ENCODE measurements around the gene LNPEP. TPM values are rescaled to one million over a fixed set of nuclear protein-coding genes. Genes with fewer than 3 reads are reported as not detected.

Gene LNPEP
- total and polyA plus RNA-seq, 4 donors = 4.6 to 78.9 (median 19.0) TPM

- TF ChIP-seq CTCF (IDR thresholded peaks at IDR 0.05; ENCODE audit: control extremely low read depth, extremely low read depth) = no peak
- ATAC-seq (ENCODE audit: insufficient read depth, low FRiP score) (no peak), DNase-seq (no peak)
- Histone ChIP-seq H3K4me1 (ENCODE audit: control insufficient read depth in 5 of 5, insufficient read depth in 5 of 5, low read length in 5 of 5) (peaks cover 3 to 21% (median 15%) of the 10 kb centered on the region in 5 donors), H3K36me3 (ENCODE audit: control insufficient read depth in 4 of 4, insufficient read depth in 4 of 4, low read length in 4 of 4) (peaks cover 0 to 4% (median 0%) of the 10 kb centered on the region in 4 donors), H3K27ac (ENCODE audit: low read depth in 1 of 2, low read length in 1 of 2) (no peak overlapping the region), H3K9ac (ENCODE audit: insufficient read depth in 1 of 2, low read length in 2 of 2) (no peak overlapping the region), H3K27me3 (ENCODE audit: control insufficient read depth in 3 of 3, insufficient read depth in 3 of 3, low read length in 2 of 3) (no peaks in the 10 kb centered on the region), H3K4me3 (no peak overlapping the region), H3K9me3 (ENCODE audit: control insufficient read depth in 4 of 4, insufficient read depth in 3 of 4, low read length in 3 of 4) (no peaks in the 10 kb centered on the region)
- WGBS, 2 donors = 23 to 67% methylated on average over 1 of the region's 1 CpG
Measured at GRCh38 chr5:96931605-96932004, 4.3 kb upstream of the LNPEP start.

GRCh38 chr5:96932026-96932425 lies 3.9 kb upstream of the LNPEP start:
- Histone ChIP-seq H3K9ac (ENCODE audit: insufficient read depth in 1 of 2, low read length in 2 of 2) (no peak overlapping the region), H3K4me3 (no peak overlapping the region), H3K27ac (ENCODE audit: low read depth in 1 of 2, low read length in 1 of 2) (no peak overlapping the region), H3K36me3 (ENCODE audit: control insufficient read depth in 4 of 4, insufficient read depth in 4 of 4, low read length in 4 of 4) (peaks cover 0 to 4% (median 0%) of the 10 kb centered on the region in 4 donors), H3K27me3 (ENCODE audit: control insufficient read depth in 3 of 3, insufficient read depth in 3 of 3, low read length in 2 of 3) (no peaks in the 10 kb centered on the region), H3K9me3 (ENCODE audit: control insufficient read depth in 4 of 4, insufficient read depth in 3 of 4, low read length in 3 of 4) (no peaks in the 10 kb centered on the region), H3K4me1 (ENCODE audit: control insufficient read depth in 5 of 5, insufficient read depth in 5 of 5, low read length in 5 of 5) (peaks cover 3 to 25% (median 17%) of the 10 kb centered on the region in 5 donors)
- WGBS, 2 donors = 84 to 88% methylated on average over 5 of the region's 5 CpGs
- no peak for DNase-seq
- no peak for ATAC-seq (ENCODE audit: insufficient read depth, low FRiP score)
- no peak for TF ChIP-seq CTCF (IDR thresholded peaks at IDR 0.05; ENCODE audit: control extremely low read depth, extremely low read depth)

GRCh38 chr5:96933764-96934707 lies 1.8 kb upstream of the LNPEP start:
- peaks cover 0 to 4% (median 0%) of the 10 kb centered on the region in 4 donors for H3K36me3 ChIP-seq (ENCODE audit: control insufficient read depth in 4 of 4, insufficient read depth in 4 of 4, low read length in 4 of 4)
- peak overlapping the region; percentile 78 for H3K4me3 ChIP-seq
- peaks cover 1 to 34% (median 21%) of the 10 kb centered on the region in 5 donors for H3K4me1 ChIP-seq (ENCODE audit: control insufficient read depth in 5 of 5, insufficient read depth in 5 of 5, low read length in 5 of 5)
- 11 to 13% methylated on average over 13 of the region's 13 CpGs for WGBS, 2 donors
- peak overlapping the region; percentile 73 to 90 for H3K9ac ChIP-seq (ENCODE audit: insufficient read depth in 1 of 2, low read length in 2 of 2)
- ATAC-seq (ENCODE audit: insufficient read depth, low FRiP score) = no peak
- H3K9me3 ChIP-seq (ENCODE audit: control insufficient read depth in 4 of 4, insufficient read depth in 3 of 4, low read length in 3 of 4) = no peaks in the 10 kb centered on the region
- H3K27ac ChIP-seq (ENCODE audit: low read depth in 1 of 2, low read length in 1 of 2) = peak overlapping the region; percentile 95 to 99
- no peak for TF ChIP-seq CTCF (IDR thresholded peaks at IDR 0.05; ENCODE audit: control extremely low read depth, extremely low read depth)
- DNase-seq = peak in 1 of 3 donors; percentile 84
- H3K27me3 ChIP-seq (ENCODE audit: control insufficient read depth in 3 of 3, insufficient read depth in 3 of 3, low read length in 2 of 3) = no peaks in the 10 kb centered on the region

Measured in lung (tissue), 12 donors.